NCI-H2107 treated with DMSO at 0.1 percent for 48 hours (cell line): ENCODE measurements around the gene UGT1A5.

Experiments used
- DNase-seq: peaks from one replicate; lab custom pipeline; 2025; ENCODE audit not compliant: unreplicated experiment; lab: John Stamatoyannopoulos, UW

UGT1A5 gene

DNA sequence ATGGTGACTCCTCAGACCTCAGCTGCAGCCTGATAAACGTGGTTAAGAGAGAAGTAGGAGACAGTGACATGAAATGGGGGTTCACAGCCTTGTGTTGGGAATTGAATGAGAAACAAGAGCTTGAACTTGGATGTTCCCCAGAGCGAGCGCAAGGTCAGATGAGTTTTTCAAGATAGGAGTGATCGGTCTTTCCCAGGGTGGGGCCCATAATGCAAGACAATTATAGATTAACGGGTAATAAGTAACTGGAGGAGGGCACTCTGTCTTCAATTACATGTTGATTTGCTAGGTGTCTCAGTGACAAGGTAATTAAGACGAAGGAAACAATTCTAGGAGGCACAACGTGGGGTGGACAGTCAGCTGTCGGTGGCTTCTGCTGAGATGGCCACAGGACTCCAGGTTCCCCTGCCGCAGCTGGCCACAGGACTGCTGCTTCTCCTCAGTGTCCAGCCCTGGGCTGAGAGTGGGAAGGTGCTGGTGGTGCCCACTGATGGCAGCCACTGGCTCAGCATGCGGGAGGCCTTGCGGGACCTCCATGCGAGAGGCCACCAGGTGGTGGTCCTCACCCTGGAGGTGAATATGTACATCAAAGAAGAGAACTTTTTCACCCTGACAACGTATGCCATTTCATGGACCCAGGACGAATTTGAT lies at the start of gene UGT1A5:
TSS of gene UGT1A5 (plus strand) at position 297 of the 651 bp plus-strand sequence. CDS start at position 382, 85 bp downstream.
- no peak for DNase-seq

DNA sequence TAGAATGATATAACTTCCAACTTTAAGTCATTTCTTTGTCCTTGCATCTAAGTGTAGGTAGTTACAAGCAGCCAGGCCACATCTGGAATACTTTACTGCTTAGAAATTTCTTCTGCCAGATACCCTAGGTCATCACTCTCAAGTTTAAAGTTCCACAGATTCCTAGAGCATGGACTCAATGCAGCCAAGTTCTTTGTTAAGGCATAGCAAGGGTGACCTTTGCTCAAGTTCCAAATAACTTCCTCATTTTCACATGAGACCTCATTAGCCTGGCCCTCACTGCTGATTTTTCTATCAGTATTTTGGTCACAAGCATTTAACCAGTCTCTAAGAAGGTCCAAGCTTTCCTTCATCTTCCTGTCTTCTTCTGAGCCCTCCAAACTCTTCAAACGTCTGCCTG lies 48.8 kb upstream of the UGT1A5 start:
- no peak for DNase-seq

DNA sequence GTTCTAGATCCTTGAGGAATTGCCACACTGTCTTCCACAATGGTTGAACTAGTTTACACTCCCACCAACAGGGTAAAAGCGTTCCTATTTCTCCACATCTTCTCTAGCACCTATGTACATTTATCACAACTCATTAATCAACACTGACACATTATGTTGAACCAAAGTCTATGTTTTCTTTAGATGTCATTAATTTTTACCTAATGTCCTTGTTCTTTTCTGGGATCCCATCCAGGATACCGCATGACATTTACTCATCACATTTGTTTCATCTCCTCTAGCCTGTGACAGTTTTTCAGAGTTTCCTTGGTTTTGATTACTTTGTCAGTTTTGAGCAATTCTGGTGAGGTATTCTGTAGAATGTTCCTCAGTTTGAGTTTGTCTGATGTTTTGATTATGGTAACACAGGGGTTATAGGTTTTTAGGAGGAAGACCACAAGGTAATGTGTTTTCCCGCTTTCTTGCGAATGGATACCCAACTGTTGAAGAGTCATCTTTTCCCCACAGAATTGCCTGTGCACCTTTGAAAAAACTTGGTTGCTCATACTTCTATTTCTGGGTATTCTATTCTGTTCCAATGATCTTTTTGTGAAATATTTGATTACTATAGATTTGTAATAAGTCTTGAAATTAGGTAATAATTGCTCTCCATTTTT lies 44.0 kb upstream of the UGT1A5 start:
- no peak for DNase-seq

DNA sequence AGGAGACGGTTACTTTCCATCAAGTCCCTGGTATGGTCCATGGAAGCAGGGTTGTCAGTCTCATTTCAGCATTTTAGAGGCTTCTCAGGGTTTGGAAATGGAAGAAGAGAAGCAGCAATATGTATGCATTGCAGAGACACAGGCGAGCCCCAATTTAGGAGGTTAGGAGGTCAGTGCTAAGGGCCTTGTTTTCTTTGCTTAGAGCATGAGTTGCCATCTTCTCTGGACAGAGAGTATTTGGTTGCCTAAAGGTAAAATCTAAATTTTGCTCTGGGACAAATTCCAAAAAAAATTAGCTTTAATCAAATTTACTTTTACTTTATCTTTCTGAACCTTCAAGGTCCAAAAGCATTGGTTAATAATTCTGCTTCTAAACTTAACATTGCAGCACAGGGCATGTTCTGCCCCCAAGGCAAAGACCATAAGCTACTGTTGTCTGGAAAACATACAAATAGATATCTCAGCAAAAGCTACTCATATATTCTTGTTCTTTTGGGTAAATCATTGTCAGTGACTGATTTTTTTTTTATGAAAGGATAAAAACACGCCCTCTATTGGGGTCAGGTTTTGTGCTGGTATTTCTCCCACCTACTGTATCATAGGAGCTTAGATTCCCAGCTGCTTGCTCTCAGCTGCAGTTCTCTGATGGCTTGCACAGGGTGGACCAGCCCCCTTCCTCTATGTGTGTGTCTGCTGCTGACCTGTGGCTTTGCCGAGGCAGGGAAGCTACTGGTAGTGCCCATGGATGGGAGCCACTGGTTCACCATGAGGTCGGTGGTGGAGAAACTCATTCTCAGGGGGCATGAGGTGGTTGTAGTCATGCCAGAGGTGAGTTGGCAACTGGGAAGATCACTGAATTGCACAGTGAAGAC lies 41.2 kb upstream of the UGT1A5 start, which contains the start of gene UGT1A9:
TSS of gene UGT1A9 (plus strand) at position 609 of the 872 bp plus-strand sequence. CDS start at position 646, 37 bp downstream.
- no peak for DNase-seq

DNA sequence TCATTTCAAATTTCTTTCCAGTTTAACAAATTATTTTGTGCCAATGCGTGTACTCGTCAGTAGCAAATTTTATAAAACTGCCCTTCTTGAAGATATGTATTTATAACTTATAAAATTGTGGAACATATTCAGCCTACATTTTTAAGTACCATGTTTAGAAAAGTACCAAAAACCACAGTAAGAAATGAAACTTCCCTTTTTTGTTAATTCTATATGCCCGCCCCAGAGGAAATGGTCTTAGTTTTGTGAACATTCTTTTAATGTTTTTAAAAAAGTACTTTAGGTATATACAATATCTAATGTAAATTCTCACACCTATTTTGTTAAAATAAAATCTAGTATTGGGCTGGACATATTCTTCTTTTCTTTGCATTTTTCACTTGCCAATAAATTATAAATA lies 39.8 kb upstream of the UGT1A5 start:
- DNase-seq, result no peak

DNA sequence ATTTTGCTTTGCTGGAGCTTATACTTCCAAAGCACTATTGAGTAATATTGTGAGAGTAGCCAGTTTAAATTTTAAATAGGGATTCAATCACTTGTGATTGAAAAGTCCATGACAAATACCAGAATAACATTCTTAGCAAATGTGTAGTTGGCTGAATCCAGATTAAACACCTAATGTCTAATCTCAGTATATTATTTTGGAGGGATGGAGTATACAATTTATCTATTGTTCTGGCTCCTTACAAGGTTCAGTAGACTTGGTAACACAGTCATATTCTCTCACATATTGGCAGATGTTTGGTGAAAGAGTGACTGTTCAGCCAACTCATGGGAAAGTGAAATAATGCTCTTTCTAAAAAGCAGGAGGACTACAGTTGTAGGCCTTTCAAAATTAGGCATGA lies 38.8 kb upstream of the UGT1A5 start:
- DNase-seq, result no peak

DNA sequence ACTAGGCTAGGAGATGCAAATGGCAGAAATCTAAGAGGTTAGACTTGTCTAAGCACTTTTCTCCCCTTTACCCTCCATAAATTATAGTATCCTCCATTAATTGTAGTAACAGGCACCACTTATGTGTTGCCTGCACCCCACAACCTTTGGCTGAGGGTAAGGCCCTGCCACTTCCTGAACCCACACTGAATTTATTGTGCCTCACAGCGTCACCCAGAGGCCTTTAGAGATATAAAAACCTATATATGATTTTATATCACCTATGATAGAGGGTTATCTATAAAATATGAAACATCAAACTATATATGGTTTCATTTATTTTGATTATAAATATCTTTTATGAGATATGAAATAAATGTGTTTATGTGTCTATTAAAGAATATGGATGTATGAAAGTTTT lies 38.4 kb upstream of the UGT1A5 start:
- DNase-seq, result no peak

DNA sequence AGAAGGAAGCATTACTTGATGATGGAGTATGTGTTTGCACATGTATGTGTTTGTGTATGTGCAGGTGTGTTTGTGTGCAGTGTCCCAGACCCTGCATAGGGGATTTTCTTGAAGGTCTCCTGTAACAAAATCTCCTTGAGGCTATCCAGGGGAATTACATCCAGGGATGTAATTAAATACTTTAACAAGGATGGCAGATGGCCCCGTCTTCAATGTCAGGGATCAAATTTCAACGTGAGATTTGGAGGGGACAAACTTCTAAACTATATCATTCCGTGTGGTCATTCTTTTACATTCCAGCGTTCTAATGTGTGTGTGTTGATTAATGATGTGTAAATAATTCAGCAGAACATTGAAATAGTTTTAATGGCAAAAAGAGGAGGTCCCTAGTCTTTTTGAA lies 37.7 kb upstream of the UGT1A5 start:
- DNase-seq, result no peak

DNA sequence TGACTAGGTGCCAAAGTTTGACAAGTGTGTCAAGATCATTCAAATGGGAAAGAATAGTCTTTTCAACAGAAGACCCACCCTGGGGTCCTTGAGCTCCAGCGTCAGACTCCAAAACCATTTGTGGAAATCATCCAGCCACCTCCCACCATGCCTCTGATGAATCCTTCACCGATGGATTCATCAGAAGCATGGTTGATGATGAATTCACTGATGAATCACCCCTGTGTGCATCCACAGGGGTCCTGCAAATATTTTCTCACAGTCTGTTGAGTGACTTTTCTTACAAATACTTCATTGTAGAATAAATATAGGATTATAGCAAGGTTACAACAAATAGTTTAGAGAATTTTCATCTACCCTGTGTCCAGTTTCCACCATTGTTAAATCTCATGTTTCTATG lies 36.7 kb upstream of the UGT1A5 start:
- DNase-seq, result no peak

DNA sequence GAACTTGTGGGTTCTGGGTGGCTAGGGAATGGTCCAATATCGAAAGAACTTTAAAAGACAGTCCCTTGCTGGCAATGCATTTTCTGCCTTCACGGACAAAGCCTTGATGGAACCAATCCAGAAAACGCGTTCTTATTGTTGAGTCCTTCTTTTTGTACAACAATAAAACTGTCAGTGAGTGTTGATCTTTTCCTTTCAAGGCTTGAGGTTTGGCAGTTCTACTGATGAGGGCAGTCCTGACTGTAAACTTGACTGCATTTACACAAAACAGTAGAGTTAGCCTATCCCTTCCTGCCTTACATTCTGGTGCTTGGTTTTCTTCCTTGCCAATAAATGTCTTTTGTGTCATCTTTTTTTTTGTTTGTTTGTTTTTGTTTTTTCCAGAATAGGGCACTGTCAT lies 33.5 kb upstream of the UGT1A5 start:
- no peak for DNase-seq

DNA sequence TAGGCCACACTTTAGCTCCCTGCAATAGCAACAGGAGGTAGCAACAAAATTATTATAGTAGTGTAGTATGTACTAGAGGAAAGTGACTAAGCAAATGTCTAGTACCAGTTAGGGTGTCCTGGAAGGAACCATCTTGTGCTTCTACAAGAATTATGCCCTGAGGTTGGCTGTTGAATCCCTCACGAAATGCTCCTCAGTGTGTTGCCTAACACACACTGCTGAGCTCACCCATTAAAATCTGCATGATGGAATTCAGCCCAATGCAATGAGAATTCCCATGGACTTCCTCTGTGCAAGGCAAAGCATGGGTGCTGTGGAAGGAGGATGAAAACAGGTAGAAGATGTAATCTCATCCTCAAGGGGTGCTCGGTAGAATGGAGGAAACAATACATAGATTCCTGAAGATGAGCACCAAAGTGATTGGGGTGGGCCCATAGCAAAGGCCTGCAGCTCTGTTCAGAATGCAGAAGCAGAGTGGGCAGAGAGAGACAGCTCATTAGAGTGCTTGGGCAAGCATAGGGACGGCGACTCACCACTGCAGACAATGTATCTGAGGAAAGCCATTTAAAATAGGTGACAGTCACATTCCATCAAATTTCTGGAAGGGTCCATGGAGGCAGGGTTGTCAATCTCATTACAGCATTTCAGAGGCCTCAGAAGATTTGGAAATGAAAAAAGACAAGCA lies 32.2 kb upstream of the UGT1A5 start:
- no peak for DNase-seq

DNA sequence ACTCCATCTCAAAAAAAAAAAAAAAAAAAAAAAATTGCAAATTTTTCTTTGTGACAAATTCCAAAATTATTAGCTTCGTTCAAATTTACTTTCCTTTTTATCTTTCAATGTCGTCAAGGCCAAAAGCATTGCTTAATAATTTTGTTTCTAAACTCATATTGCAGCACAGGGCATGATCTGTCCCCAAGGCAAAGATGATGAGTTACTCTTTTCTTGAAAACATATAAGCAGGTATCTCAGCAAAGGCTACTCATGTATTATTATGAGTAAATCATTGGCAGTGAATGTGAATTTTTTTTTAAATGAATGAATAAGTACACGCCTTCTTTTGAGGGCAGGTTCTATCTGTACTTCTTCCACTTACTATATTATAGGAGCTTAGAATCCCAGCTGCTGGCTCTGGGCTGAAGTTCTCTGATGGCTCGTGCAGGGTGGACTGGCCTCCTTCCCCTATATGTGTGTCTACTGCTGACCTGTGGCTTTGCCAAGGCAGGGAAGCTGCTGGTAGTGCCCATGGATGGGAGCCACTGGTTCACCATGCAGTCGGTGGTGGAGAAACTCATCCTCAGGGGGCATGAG lies 31.1 kb upstream of the UGT1A5 start, which contains the start of gene UGT1A7:
TSS of gene UGT1A7 (plus strand) at position 381 of the 579 bp plus-strand sequence. CDS start at position 418, 37 bp downstream.
- DNase-seq, result no peak

DNA sequence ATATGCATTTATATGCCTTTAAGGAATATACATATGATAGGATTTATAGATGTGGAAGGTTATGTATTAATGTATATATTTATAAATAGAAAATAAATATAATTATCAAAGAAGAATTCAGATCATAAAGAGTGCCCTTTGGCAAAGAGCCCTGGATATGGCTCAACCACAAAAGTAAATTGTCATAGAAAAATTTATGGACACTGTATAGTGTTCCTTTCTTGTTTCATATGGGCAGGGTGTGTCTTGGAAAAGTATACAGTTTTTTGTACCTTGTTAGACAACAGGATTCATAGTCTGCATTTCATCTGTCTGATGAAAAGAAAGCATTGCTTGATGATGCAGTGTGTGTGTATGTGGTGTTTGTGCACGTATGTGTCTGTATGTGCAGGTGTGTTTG lies 28.1 kb upstream of the UGT1A5 start:
- DNase-seq, result no peak

DNA sequence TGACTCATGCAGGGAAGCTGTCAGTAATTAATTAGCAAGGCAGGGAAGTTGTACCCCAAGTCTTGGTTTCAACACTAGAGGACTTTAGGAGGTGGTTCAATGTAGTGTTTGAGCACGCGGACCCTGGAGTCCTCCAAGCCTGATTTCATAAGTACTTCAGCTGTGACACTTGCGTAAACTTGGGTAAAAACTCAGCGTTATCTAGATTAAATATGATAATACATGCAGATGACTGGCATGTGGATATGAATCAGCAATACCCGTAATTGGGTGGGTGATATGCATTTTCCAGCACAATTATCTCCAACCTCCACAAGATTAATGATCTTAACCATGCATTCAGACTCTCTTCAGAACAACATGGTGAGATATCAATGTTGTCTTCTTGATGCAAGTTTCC lies 25.8 kb upstream of the UGT1A5 start:
- DNase-seq, result no peak

DNA sequence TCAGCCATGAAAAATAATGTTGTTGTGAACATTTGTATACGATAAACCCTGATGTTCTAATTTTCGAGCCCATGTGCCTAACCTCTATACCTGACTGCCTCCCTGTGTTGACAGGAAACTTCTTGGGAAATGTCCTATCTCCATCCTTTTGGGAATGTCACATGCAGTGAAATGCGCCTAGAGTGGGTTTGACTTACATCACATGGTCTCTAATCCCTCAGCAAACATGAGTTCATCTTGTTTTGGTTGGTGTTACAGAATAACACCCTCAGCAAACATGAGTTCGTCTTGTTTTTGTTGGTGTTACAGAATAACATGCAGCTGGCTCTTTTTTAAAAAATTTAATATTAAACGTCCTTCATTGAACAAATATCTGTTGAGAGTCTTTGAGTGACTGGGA lies 24.4 kb upstream of the UGT1A5 start:
- DNase-seq, result no peak

DNA sequence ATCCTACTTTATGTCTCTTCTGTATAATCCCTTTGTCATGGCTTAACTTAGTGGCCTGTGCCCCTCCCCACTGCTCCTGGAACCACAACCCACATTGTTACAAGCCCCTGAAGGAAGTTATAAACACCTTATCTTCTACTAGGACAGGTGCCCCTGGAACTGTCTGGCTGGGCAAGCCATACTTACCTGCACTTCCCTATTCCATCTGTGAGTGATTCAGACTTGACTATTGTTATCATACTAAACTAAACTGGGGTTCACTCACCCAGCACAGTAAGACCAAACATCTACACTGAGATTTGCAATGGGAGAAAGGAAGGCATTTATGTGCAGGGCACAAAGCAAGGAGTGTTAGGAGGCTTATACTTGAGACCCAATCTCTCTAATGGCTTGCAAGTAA lies 23.7 kb upstream of the UGT1A5 start:
- no peak for DNase-seq

DNA sequence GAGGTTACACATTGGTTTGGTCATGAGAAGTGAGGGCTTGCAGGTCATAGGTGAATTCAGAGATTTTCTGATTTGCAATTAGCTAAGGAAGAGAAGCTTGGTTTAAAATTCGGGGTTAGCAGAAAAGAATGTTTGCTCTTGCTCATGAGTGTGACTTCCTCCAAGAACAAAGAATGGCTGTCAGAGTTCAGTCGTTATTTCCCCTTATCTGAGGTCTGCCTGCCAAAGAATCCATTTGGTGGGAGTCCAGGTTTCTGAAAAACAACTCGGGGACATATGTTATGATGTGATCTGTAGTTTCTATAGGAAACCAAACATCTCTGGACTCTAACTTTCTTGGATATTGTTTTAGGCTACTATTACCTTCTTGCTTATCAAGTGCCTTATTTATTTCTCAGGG lies 23.2 kb upstream of the UGT1A5 start:
- DNase-seq, result no peak

DNA sequence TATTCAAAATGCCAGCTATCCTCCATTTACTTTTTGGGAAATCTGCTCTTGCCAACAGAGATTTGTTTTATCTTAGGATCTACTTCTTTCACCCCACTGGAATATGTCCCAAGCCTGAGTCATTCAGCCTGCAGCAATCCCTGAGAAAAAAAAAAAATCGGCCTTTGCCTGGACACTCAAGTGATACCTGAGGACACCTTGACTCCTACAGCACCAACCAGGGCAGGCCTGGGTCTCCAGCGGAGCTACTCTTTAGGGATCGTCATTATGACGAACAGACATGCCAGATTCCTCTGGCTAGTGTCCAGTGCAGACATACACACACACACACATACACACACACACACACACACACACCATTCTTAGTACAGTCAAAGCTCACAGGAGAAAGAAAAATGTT lies 22.3 kb upstream of the UGT1A5 start:
- DNase-seq, result no peak

DNA sequence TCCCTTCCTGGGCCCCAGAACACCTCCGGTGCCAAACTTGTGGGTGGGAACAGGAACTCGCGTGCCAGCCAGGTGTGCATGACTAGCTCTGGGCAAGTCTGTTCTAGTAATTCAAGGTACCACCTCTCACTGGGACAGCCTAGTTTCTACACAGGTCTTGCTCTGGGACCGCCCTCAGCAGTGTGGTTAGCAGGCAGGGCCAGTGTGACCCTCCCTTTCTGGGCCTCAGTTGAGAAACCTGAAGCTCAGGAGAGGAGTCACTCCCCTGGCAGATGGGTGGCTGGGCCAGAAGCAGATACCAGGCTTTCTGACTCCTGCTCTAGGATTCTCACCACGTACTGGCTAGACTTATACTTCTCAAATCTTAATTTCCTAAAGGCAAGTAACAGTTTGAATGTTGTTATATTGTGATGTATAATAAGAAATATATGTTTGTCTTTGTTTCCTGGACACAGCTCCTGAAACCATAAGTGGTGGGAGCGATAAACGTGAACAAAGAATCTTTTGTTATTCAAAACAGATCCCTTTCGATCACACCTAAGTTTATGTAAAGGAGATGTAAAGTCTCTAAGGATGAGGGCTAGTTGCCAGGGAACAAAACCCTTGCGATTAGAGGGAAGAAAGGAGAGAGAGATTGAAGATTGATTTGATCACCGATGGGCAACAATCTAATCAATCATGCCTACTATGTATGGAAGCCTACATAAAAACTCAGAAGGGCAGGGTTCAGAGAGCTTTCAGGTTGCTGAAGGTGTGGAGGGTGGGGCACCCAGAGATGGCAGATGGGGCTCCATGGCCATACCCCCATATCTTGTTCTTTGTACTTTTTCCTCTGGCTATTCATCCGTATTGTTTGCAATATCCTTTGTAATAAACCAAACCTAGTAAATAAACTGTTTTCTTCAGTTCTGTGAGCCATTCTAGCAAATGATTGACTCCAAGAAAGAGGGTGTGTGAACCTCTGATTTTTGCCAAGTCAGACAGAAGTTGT lies 21.0 kb upstream of the UGT1A5 start:
- no peak for DNase-seq

DNA sequence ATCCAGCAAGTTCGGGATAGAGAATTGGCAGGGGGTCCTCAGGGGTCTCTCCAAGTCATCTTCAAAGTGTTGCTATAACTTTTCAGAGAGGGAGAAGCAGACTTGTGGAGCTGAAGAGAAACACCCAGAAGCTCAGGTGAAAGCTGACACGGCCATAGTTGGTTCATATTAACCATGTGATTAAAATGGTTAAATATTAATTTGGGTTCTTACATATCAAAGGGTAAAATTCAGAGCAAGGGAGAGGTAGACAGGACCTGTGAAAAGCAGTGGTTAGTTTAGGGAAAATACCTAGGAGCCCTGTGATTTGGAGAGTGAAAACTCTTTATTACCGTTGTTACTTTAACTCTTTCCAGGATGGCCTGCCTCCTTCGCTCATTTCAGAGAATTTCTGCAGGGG lies 20.1 kb upstream of the UGT1A5 start, which contains the start of gene UGT1A6:
TSS of gene UGT1A6 (plus strand) at position 243 of the 400 bp plus-strand sequence. CDS start at position 358, 115 bp downstream.
- DNase-seq, result no peak
